Colonic mucosa (tissue), 4 donors: ENCODE data around the gene SEC14L3. TPM values are rescaled to one million over a fixed set of nuclear protein-coding genes. Genes with fewer than 3 reads are reported as not detected.

Experiments
- DNase-seq: peaks from one replicate; pipeline ENCODE4 v3.0.0-alpha.2; 2020
- H3K27ac ChIP-seq: fragments of 200-600 bp; one replicate; pipeline ENCODE4 v1.8.0; 2021
- H3K27me3 ChIP-seq: fragments of 200-600 bp; one replicate; pipeline ENCODE4 v1.8.0; 2021
- H3K36me3 ChIP-seq: fragments of 200-600 bp; one replicate; pipeline ENCODE4 v1.8.0; 2021
- H3K4me1 ChIP-seq: fragments of 200-600 bp; one replicate; pipeline ENCODE4 v1.8.0; 2021; ENCODE audit warnings: mild to moderate bottlenecking
- H3K4me3 ChIP-seq: fragments of 200-600 bp; one replicate; pipeline ENCODE4 v1.8.0; 2021
- H3K9ac ChIP-seq, 2 donors: one replicate each; pipeline ENCODE4 v1.7.0; 2013; ENCODE audit warnings: control low read depth in 2 of 2, low read depth in 2 of 2, low read length in 2 of 2
- H3K9me3 ChIP-seq: fragments of 200-600 bp; one replicate; pipeline ENCODE4 v1.8.0; 2021
- CTCF ChIP-seq: fragments of 200-600 bp; IDR thresholded peaks from one replicate; pipeline ENCODE4 v1.8.0; 2022; ENCODE audit warnings: antibody characterized with exemption, mild to moderate bottlenecking
- intact Hi-C: fragments of 100-400 bp; cut with DNase I; formaldehyde crosslinking; loops from one replicate; pipeline ENCODE4 v1.14.1; 2022
- total RNA-seq, 2 donors: library from RNA; stranded (reverse); fragmentation: NEBNext Ultra II Directional in 1 of 2; extraction: Animal tissue kit (Norgen Biotek cat#: 25700) in 1 of 2; gene quantifications; one replicate each; pipeline ENCODE4 v1.2.1, GENCODE V29; 2021
- donor health status: healthy.
- donor health status: DM: no; HTN: no; CAD: no.
- donor health status: DM: no; HTN: no; CAD: no.

Gene SEC14L3
- total RNA-seq, 2 donors from 2014 or later, result not detected

GRCh38 chr22:30432096-30432495, 39.7 kb downstream of the SEC14L3 start:
- H3K9me3 ChIP-seq, result no peaks in the 10 kb centered on the region

GRCh38 chr22:30430933-30431332, 40.9 kb downstream of the SEC14L3 start:
- Histone ChIP-seq H3K9ac (no peak overlapping the region), H3K27ac (no peak overlapping the region), H3K27me3 (no peaks in the 10 kb centered on the region), H3K36me3 (no peaks in the 10 kb centered on the region), H3K9me3 (no peaks in the 10 kb centered on the region), H3K4me3 (no peak overlapping the region), H3K4me1 (peaks cover 3% of the 10 kb centered on the region)
- no peak for DNase-seq
- intact Hi-C loops, result no loop called here
- TF ChIP-seq CTCF, result no peak

More at GRCh38 chr22:30432096-30432495, 39.7 kb downstream of the SEC14L3 start:
- no peak overlapping the region for H3K27ac ChIP-seq
- no peak for DNase-seq
- no peaks in the 10 kb centered on the region for H3K4me1 ChIP-seq
- no peaks in the 10 kb centered on the region for H3K36me3 ChIP-seq
- intact Hi-C loops, result no loop called here
- no peak overlapping the region for H3K9ac ChIP-seq
- H3K4me3 ChIP-seq, result no peak overlapping the region
- H3K27me3 ChIP-seq, result no peaks in the 10 kb centered on the region
- TF ChIP-seq CTCF, result no peak

GRCh38 chr22:30429887-30430286, 41.9 kb downstream of the SEC14L3 start:
- H3K36me3 ChIP-seq, result no peaks in the 10 kb centered on the region
- no peak overlapping the region for H3K27ac ChIP-seq
- DNase-seq, result no peak
- no peak overlapping the region for H3K4me3 ChIP-seq
- H3K9ac ChIP-seq, result no peak overlapping the region
- TF ChIP-seq CTCF, result no peak
- intact Hi-C loops, result loop anchor here (5.0 kb wide), 1 partner anchor 38 kb away; no protein-coding TSS in a partner anchor
- H3K4me1 ChIP-seq, result peaks cover 3% of the 10 kb centered on the region
- H3K9me3 ChIP-seq, result no peaks in the 10 kb centered on the region
- no peaks in the 10 kb centered on the region for H3K27me3 ChIP-seq

GRCh38 chr22:30427871-30428270, 43.9 kb downstream of the SEC14L3 start:
- intact Hi-C loops, result loop anchor here (5.0 kb wide), 1 partner anchor 36 kb away; no protein-coding TSS in a partner anchor
- Histone ChIP-seq H3K27me3 (no peaks in the 10 kb centered on the region), H3K36me3 (no peaks in the 10 kb centered on the region), H3K4me3 (no peak overlapping the region), H3K9ac (no peak overlapping the region), H3K27ac (no peak overlapping the region), H3K4me1 (peaks cover 9% of the 10 kb centered on the region), H3K9me3 (no peaks in the 10 kb centered on the region)
- TF ChIP-seq CTCF, result no peak
- no peak for DNase-seq

GRCh38 chr22:30426388-30427353, 45.1 kb downstream of the SEC14L3 start:
- H3K27me3 ChIP-seq, result no peaks in the 10 kb centered on the region
- peak overlapping the region; percentile 79 to 83 for H3K9ac ChIP-seq
- H3K4me1 ChIP-seq, result peaks cover 18% of the 10 kb centered on the region
- no peaks in the 10 kb centered on the region for H3K36me3 ChIP-seq
- H3K27ac ChIP-seq, result peak overlapping the region; percentile 94
- intact Hi-C loops, result loop anchor here (5.0 kb wide), 1 partner anchor 34 kb away; no protein-coding TSS in a partner anchor
- DNase-seq, result peak; percentile 95
- peak; percentile 72 for TF ChIP-seq CTCF
- H3K9me3 ChIP-seq, result no peaks in the 10 kb centered on the region
- H3K4me3 ChIP-seq, result peak overlapping the region; percentile 64
